Type B pancreatic cell (in vitro differentiated cells): ENCODE results near the gene RCSD1. TPM values are rescaled to one million over a fixed set of nuclear protein-coding genes. Genes with fewer than 3 reads are reported as not detected.

ENCODE experiments used
- DNase-seq: peaks from one replicate; pipeline ENCODE4 v3.0.0; 2021; ENCODE audit warnings: mixed read lengths; ENCODE audit not compliant: unreplicated experiment; ENCODE audit errors: extremely low spot score
- H3K27ac Mint-ChIP-seq: 2 replicates; pipeline ENCODE4 v1.8.0; 2021; ENCODE audit warnings: mild to moderate bottlenecking, mixed read lengths
- H3K27me3 Mint-ChIP-seq: 2 replicates; pipeline ENCODE4 v1.8.0; 2021; ENCODE audit warnings: mixed read lengths
- H3K36me3 Mint-ChIP-seq: 2 replicates; pipeline ENCODE4 v1.8.0; 2021; ENCODE audit warnings: mixed read lengths
- H3K4me1 Mint-ChIP-seq: one replicate; pipeline ENCODE4 v1.8.0; 2021; ENCODE audit warnings: mixed read lengths; ENCODE audit not compliant: unreplicated experiment
- H3K4me3 Mint-ChIP-seq: 2 replicates; pipeline ENCODE4 v1.8.0; 2021; ENCODE audit warnings: mild to moderate bottlenecking, mixed read lengths
- H3K9me3 Mint-ChIP-seq: 2 replicates; pipeline ENCODE4 v1.8.0; 2021; ENCODE audit warnings: mixed read lengths
- long read RNA-seq: library from polyadenylated mRNA; unstranded; transcript quantifications from one replicate; pipeline ENCODE4 v2.0.0, GENCODE V29; 2020
- total RNA-seq: library from RNA; stranded (reverse); gene quantifications from 2 replicates; pipeline ENCODE4 v1.2.1, GENCODE V29; 2021; ENCODE audit warnings: low replicate concordance
- TF ChIP-seq, protein P1 (sequence below): fragments of 200-600 bp; sonication (generic); conservative IDR thresholded peaks from 2 replicates; pipeline ENCODE4 v1.5.0; 2021; ENCODE audit warnings: antibody characterized with exemption, mild to moderate bottlenecking

The RCSD1 gene, protein sequence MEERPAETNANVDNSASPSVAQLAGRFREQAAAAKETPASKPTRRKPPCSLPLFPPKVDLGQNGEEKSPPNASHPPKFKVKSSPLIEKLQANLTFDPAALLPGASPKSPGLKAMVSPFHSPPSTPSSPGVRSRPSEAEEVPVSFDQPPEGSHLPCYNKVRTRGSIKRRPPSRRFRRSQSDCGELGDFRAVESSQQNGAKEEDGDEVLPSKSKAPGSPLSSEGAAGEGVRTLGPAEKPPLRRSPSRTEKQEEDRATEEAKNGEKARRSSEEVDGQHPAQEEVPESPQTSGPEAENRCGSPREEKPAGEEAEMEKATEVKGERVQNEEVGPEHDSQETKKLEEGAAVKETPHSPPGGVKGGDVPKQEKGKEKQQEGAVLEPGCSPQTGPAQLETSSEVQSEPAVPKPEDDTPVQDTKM
- total RNA-seq, result 0.75 and 5.4 TPM in 2 replicates
- long read RNA-seq, partial matches to known transcripts, result 2 of 7 reads
- long read RNA-seq, other reads (novel, unspliced or antisense), result 1 of 7 reads

DNA sequence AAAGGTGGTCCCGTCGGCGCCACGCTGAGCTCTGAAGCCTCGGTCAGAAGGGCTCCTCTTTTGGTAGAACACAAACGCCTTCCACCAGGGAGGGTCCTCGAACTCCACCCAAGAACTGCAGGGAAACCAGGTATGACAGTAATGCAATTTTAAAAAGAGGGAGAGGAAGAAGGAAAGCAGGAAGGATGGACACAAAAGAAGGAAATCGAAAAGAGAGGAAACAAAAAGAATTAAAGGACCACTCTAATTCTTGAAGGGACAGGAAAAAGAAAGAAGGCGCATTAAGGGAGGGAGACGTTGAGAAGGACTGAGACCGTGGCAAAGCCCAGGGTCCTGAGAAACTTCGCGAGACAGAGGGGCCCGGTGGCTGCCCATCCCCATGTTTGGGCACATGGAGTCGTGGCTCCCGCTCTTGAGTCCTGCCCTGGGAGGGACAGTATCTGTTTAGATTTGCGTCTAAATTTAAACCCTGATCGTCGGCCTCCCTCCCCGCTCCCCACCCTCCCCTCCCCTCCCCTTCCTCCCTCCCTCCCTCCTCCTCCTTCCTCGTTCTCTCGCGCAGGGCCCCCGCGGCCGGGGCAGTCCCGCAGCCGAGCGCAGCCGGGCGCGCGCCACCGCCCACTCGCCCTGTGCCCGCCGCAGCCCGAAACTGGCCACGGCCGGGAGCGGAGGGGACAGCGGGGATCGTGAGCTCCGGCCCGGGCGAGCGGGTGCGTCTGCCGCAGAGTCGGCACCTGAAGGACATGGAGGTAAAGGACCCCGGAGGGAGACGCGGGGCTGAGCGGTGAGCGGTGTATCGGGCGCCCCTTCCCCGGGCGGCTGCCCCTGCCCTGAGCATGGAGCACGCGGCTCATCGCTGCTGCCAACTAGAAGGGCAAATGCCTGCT lies at the start of gene RCSD1:
Gene RCSD1 (plus strand): TSS at position 552 of the 887 bp plus-strand sequence. CDS start 192 bp downstream, at position 744.
- Mint-ChIP-seq H3K4me3 (peak within 1 kb of the TSS; percentile 86), H3K9me3 (peaks cover 7% of the 10 kb centered on the region), H3K27me3 (peaks cover 70% of the 10 kb centered on the region), H3K27ac (no peak within 1 kb of the TSS), H3K4me1 (peaks cover 9% of the 10 kb centered on the region), H3K36me3 (no peaks in the 10 kb centered on the region)
- TF ChIP-seq, protein P1, sequence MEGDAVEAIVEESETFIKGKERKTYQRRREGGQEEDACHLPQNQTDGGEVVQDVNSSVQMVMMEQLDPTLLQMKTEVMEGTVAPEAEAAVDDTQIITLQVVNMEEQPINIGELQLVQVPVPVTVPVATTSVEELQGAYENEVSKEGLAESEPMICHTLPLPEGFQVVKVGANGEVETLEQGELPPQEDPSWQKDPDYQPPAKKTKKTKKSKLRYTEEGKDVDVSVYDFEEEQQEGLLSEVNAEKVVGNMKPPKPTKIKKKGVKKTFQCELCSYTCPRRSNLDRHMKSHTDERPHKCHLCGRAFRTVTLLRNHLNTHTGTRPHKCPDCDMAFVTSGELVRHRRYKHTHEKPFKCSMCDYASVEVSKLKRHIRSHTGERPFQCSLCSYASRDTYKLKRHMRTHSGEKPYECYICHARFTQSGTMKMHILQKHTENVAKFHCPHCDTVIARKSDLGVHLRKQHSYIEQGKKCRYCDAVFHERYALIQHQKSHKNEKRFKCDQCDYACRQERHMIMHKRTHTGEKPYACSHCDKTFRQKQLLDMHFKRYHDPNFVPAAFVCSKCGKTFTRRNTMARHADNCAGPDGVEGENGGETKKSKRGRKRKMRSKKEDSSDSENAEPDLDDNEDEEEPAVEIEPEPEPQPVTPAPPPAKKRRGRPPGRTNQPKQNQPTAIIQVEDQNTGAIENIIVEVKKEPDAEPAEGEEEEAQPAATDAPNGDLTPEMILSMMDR, result no peak
- no peak for DNase-seq

GRCh38 chr1:167582064-167582463 lies 48.0 kb upstream of the RCSD1 start:
- Mint-ChIP-seq H3K36me3 (no peaks in the 10 kb centered on the region), H3K27ac (no peak overlapping the region), H3K4me3 (no peak overlapping the region), H3K9me3 (no peaks in the 10 kb centered on the region), H3K4me1 (no peaks in the 10 kb centered on the region), H3K27me3 (no peaks in the 10 kb centered on the region)
- TF ChIP-seq, protein P1, result no peak
- no peak for DNase-seq

- Mint-ChIP-seq H3K4me1 (no peaks in the 10 kb centered on the region), H3K27ac (no peak overlapping the region), H3K27me3 (no peaks in the 10 kb centered on the region), H3K36me3 (no peaks in the 10 kb centered on the region), H3K9me3 (no peaks in the 10 kb centered on the region), H3K4me3 (no peak overlapping the region)
- DNase-seq, result no peak
- TF ChIP-seq, protein P1, result no peak
Measured at GRCh38 chr1:167582722-167583121, 47.3 kb upstream of the RCSD1 start.

DNA sequence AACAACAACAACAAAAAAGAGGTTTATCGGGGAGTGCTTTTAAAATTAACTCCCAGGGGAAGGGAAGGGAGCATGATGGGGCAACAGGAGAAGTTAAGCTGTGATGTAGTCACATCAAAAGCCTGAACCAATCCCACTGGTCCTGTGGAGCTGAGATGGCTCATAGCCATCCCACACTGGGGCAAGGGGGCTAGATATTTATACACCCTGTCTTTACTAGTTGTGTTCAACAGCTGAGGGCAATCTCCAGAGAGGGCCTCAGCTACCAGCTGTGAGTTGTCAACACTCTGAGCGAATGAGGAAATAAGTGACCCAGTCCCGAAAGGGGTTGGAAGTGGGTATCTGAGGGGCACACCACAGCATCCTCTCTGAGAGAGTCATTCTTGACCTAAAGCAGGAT lies 45.5 kb upstream of the RCSD1 start:
- H3K9me3 Mint-ChIP-seq, result no peaks in the 10 kb centered on the region
- H3K36me3 Mint-ChIP-seq, result no peaks in the 10 kb centered on the region
- no peak for DNase-seq
- H3K27me3 Mint-ChIP-seq, result no peaks in the 10 kb centered on the region
- H3K4me1 Mint-ChIP-seq, result no peaks in the 10 kb centered on the region
- no peak overlapping the region for H3K4me3 Mint-ChIP-seq
- H3K27ac Mint-ChIP-seq, result no peak overlapping the region
- TF ChIP-seq, protein P1, result no peak

DNA sequence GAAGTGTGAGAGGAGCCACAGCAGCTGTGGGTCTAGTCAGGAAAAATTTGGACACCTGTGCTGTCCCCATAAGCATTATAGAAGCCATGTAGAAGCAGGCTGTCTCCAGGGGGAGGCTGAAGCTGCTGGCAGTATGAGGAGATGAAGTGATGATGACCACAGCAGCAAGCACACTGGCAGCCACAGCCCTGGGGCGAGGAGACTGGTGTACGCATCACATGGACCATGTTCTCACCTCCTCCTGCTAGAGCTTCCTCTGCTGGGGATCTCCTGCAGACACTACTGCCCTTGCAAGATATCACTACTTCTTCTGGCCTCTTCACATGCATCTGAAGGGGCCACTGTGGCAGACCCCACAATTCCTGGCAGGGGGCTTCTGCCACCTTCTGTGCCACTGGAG lies 42.7 kb upstream of the RCSD1 start:
- Mint-ChIP-seq H3K4me3 (no peak overlapping the region), H3K4me1 (no peaks in the 10 kb centered on the region), H3K9me3 (no peaks in the 10 kb centered on the region), H3K27ac (no peak overlapping the region), H3K27me3 (peaks cover 1% of the 10 kb centered on the region), H3K36me3 (no peaks in the 10 kb centered on the region)
- DNase-seq, result no peak
- TF ChIP-seq, protein P1, result no peak
